ENCODE data around the gene UBA7. TPM values are rescaled to one million over a fixed set of nuclear protein-coding genes. Genes with fewer than 3 reads are reported as not detected.

The UBA7 gene
- total RNA-seq, 1 experiment from 2014 or later, result 12.5 TPM

DNA sequence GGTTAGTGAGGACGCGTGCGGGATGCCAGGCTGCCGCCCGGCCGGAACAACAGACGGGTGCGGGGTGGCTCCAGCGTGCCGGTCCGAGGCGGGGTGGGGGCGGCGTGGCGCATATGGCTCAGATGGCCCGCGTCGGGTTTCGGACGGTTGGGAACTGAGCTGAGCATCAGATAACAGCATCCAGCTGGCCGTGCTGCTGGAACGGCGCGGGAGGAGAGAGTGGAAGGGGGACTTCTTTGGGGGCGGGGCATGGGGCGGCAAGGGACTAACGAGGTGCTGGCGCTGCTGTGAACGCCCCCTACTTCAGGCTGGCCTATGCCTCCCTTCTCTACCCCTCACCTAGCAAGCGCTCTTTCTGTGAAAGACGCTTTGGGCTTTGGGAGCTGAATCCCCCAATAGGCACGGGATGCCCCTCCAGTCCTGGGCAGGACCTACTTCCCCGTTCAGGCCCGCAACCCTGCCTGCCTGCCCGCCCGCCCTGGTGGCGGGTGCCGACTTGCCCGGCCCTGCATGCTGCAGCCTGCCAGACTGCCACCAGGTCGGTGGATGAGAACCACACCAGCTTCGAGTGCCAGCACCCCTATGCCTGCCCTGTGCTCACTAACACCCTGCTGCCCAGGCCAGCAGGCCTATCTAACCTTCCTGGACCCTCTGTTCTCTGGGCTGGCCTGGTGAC lies 10.2 kb downstream of the UBA7 start:
- H3K27ac ChIP-seq (ENCODE audit: low read length), result no peak overlapping the region
- no peaks in the 10 kb centered on the region for H3K9me3 ChIP-seq (ENCODE audit: control insufficient read depth, insufficient read depth, low read depth, low read length)
- no peaks in the 10 kb centered on the region for H3K27me3 ChIP-seq (ENCODE audit: control insufficient read depth, insufficient read depth, low read length)
- TF ChIP-seq, protein P1, sequence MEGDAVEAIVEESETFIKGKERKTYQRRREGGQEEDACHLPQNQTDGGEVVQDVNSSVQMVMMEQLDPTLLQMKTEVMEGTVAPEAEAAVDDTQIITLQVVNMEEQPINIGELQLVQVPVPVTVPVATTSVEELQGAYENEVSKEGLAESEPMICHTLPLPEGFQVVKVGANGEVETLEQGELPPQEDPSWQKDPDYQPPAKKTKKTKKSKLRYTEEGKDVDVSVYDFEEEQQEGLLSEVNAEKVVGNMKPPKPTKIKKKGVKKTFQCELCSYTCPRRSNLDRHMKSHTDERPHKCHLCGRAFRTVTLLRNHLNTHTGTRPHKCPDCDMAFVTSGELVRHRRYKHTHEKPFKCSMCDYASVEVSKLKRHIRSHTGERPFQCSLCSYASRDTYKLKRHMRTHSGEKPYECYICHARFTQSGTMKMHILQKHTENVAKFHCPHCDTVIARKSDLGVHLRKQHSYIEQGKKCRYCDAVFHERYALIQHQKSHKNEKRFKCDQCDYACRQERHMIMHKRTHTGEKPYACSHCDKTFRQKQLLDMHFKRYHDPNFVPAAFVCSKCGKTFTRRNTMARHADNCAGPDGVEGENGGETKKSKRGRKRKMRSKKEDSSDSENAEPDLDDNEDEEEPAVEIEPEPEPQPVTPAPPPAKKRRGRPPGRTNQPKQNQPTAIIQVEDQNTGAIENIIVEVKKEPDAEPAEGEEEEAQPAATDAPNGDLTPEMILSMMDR (IDR thresholded peaks at IDR 0.05), result no peak
- TF ChIP-seq TCF7L2 (IDR thresholded peaks at IDR 0.05; ENCODE audit: low read depth, low read length) (no peak), SIN3A (IDR thresholded peaks at IDR 0.05; ENCODE audit: borderline replicate concordance, insufficient read depth, low read depth, low read length) (no peak), POLR2AphosphoS5 (IDR thresholded peaks at IDR 0.05; ENCODE audit: low read depth, low read length) (no peak)
- TF ChIP-seq, protein P2, sequence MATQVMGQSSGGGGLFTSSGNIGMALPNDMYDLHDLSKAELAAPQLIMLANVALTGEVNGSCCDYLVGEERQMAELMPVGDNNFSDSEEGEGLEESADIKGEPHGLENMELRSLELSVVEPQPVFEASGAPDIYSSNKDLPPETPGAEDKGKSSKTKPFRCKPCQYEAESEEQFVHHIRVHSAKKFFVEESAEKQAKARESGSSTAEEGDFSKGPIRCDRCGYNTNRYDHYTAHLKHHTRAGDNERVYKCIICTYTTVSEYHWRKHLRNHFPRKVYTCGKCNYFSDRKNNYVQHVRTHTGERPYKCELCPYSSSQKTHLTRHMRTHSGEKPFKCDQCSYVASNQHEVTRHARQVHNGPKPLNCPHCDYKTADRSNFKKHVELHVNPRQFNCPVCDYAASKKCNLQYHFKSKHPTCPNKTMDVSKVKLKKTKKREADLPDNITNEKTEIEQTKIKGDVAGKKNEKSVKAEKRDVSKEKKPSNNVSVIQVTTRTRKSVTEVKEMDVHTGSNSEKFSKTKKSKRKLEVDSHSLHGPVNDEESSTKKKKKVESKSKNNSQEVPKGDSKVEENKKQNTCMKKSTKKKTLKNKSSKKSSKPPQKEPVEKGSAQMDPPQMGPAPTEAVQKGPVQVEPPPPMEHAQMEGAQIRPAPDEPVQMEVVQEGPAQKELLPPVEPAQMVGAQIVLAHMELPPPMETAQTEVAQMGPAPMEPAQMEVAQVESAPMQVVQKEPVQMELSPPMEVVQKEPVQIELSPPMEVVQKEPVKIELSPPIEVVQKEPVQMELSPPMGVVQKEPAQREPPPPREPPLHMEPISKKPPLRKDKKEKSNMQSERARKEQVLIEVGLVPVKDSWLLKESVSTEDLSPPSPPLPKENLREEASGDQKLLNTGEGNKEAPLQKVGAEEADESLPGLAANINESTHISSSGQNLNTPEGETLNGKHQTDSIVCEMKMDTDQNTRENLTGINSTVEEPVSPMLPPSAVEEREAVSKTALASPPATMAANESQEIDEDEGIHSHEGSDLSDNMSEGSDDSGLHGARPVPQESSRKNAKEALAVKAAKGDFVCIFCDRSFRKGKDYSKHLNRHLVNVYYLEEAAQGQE (IDR thresholded peaks at IDR 0.05; ENCODE audit: insufficient read depth in 1 of 2, low read depth in 2 of 2, low read length in 1 of 2), result no peak
- ChIA-PET CTCF (interaction anchor here (0.5 to 2.7 kb wide), 10 partner anchors 13 to 243 kb away, joined by 3 to 19 read pairs (median 5); partner anchors contain the start of gene MON1A), POLR2A (no interaction called here)
- H3K4me1 ChIP-seq (ENCODE audit: control insufficient read depth, insufficient read depth, low read length), result no peaks in the 10 kb centered on the region
- no TSS peak for BruUV-seq (replicated peaks)
- ATAC-seq (peak; percentile 39), DNase-seq (ENCODE audit: low read depth, low spot score) (no peak)
- in situ Hi-C loops (cut with HindIII; ENCODE audit: low pct_unique_long_range_greater_than_20kb, low sequenced_read_pairs) (no loop called here), intact Hi-C loops (cut with micrococcal nuclease; ENCODE audit: unreplicated experiment) (loop anchor here (5.0 kb wide), 1 partner anchor 104 kb away; no protein-coding TSS in a partner anchor)
- H3K36me3 ChIP-seq (ENCODE audit: control insufficient read depth, insufficient read depth, low read length), result no peaks in the 10 kb centered on the region
- H3K4me3 ChIP-seq (ENCODE audit: low read depth in 2 of 2, low read length in 2 of 2), result peak overlapping the region; percentile 80

DNA sequence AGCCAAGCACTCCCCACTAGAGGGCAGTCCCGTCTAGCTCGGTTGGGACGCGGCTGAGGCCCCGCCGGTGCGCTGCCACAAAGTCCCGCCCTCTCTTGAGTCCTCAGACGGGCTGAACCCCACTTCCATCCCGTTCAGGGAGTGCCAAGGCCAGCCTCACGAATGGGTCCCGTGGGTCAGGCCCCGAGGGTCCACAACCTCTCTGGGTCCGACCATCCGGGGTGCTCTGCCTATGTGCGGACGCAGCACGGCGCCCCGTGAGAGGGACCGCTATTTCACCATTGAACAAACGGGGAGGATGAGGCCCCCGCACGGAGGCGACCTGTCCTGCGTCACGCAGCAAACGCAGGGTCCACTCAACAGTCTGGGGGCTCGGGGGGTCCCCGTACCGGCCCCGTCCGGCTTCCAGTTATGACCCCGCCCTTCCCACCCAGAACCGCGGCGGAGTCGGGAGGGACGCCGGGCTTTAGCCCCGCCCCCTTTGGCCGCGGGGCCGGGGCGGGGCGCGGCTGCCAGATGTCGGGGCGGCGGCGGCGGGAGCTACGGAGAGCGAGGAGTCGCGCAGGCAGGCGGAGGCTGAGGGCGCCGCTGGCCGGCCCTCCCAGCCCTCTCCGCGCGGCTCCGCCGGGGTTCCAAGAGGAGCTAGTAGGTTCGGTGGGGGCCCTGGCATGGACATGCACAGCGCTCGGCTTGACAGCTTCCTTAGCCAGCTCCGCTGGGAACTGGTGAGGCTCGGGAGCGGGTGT lies 10.9 kb downstream of the UBA7 start, which contains the start of gene INKA1:
INKA1 (plus strand) TSS at position 543 of the 746 bp plus-strand sequence; CDS start at position 675, 132 bp downstream.
- in situ Hi-C loops (cut with HindIII; ENCODE audit: low pct_unique_long_range_greater_than_20kb, low sequenced_read_pairs) (no loop called here), intact Hi-C loops (cut with micrococcal nuclease; ENCODE audit: unreplicated experiment) (loop anchor here (1.0 to 5.0 kb wide), 2 partner anchors 36 to 104 kb away; no protein-coding TSS in a partner anchor)
- Histone ChIP-seq H3K27ac (ENCODE audit: low read length) (peak within 1 kb of the TSS; percentile 61), H3K36me3 (ENCODE audit: control insufficient read depth, insufficient read depth, low read length) (no peaks in the 10 kb centered on the region), H3K9me3 (ENCODE audit: control insufficient read depth, insufficient read depth, low read depth, low read length) (no peaks in the 10 kb centered on the region), H3K4me3 (ENCODE audit: low read depth in 2 of 2, low read length in 2 of 2) (peak within 1 kb of the TSS; percentile 80), H3K27me3 (ENCODE audit: control insufficient read depth, insufficient read depth, low read length) (no peaks in the 10 kb centered on the region), H3K4me1 (ENCODE audit: control insufficient read depth, insufficient read depth, low read length) (no peaks in the 10 kb centered on the region)
- TF ChIP-seq, protein P1 (IDR thresholded peaks at IDR 0.05), result peak; percentile 87
- TF ChIP-seq, protein P2 (IDR thresholded peaks at IDR 0.05; ENCODE audit: insufficient read depth in 1 of 2, low read depth in 2 of 2, low read length in 1 of 2), result peak in 1 of 2 experiments; percentile 62; a peak in 1 of 4 replicates
- no peak for TF ChIP-seq POLR2AphosphoS5 (IDR thresholded peaks at IDR 0.05; ENCODE audit: low read depth, low read length)
- ATAC-seq (peak; percentile 90), DNase-seq (ENCODE audit: low read depth, low spot score) (peak; percentile 64)
- ChIA-PET CTCF (interaction anchor here (0.5 to 2.7 kb wide), 10 partner anchors 12 to 244 kb away, joined by 3 to 19 read pairs (median 5); partner anchors contain the start of gene MON1A), POLR2A (interaction anchor here (0.6 kb wide), 1 partner anchor 68 kb away, joined by 12 read pairs; no protein-coding TSS in a partner anchor)
- BruUV-seq (replicated peaks), result no TSS peak

All from Panc1 (cell line).